Peyer's patch (tissue), 4 donors: Measurements from ENCODE around the gene GRIK4.

Source experiments
- POLR2A ChIP-seq, 2 donors: fragments of 450-650 bp; IDR thresholded peaks; one replicate each; pipeline ENCODE4 v1.5.1; 2017; ENCODE audit warnings: antibody characterized with exemption in 2 of 2, mild to moderate bottlenecking in 2 of 2, moderate library complexity in 2 of 2
- TF ChIP-seq, protein P1 (sequence below), 6 experiments: fragments of 450-650 bp in 4 of 6; fragments of 200-600 bp in 2 of 6; sonication (generic) in 1 of 6; IDR thresholded peaks; one replicate each; pipeline ENCODE4 v1.5.1; 2017 to 2019; ENCODE audit warnings: antibody characterized with exemption in 6 of 6, mild to moderate bottlenecking in 3 of 6, moderate library complexity in 1 of 6

DNA sequence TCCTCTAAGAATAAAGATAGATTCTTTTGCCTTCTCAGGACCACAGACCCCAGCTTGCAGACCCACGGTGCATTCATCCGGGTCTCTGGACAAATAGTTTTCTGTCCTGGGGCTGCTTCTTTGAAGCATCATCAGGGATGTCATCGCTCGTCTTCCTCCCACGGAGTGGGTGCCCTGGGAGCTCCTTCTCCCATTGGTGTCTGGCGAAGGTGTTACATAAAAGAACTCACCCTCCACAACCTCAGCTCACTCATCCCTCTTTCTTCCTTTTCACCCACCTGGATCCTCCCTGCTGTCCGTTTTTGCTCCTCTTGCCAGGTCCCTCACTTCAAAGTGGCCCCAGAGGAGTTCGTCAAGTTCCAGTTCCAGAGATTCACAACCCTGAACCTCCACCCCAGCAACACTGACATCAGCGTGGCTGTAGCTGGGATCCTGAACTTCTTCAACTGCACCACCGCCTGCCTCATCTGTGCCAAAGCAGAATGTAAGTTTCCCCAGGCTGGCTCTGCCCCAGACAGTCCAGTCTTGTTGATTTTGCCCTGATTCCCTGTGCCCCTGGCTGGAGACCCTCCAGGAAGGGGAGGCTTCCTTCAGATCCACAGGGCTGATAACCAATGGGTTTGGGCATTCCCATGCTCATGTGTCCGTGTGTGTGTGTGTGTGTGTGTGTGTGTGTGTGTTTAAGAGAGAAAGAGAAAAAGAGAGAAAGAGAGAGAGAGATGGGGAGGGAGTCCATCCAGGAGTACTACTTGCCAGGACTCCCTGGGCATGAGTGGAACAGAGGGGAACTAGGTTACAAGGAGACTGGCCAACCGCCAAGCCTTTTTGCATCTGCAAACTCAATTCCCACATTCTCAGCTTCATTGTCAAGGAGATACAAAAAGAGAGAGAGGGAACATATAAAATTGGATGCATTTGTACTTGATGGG, 308.2 kb downstream of the GRIK4 start:
- TF ChIP-seq, protein P1, sequence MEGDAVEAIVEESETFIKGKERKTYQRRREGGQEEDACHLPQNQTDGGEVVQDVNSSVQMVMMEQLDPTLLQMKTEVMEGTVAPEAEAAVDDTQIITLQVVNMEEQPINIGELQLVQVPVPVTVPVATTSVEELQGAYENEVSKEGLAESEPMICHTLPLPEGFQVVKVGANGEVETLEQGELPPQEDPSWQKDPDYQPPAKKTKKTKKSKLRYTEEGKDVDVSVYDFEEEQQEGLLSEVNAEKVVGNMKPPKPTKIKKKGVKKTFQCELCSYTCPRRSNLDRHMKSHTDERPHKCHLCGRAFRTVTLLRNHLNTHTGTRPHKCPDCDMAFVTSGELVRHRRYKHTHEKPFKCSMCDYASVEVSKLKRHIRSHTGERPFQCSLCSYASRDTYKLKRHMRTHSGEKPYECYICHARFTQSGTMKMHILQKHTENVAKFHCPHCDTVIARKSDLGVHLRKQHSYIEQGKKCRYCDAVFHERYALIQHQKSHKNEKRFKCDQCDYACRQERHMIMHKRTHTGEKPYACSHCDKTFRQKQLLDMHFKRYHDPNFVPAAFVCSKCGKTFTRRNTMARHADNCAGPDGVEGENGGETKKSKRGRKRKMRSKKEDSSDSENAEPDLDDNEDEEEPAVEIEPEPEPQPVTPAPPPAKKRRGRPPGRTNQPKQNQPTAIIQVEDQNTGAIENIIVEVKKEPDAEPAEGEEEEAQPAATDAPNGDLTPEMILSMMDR (IDR thresholded peaks at IDR 0.05): no peak
- TF ChIP-seq POLR2A (IDR thresholded peaks at IDR 0.05): no peak
